Activated T-helper 1 cell treated with anti-CD3 and anti-CD28 coated beads, Interleukin-12 subunit alpha, Interleukin-12 subunit beta, Interleukin-2, Interleukin-4 antibody, amounts not matched to agents 30 ng/mL and 10 ng/mL and 1 ng/mL, durations not matched to agents 14 hours and 24 hours and 36 hours (primary cell): ENCODE data around the gene CORO7. TPM values are rescaled to one million over a fixed set of nuclear protein-coding genes. Genes with fewer than 3 reads are reported as not detected.
A peak's percentile ranks its signal among the peaks of the same experiment; 100 is the strongest.

Source experiments
- DNase-seq: peaks from one replicate; pipeline ENCODE4 v3.0.0; 2021; ENCODE audit warnings: low spot score
- H3K27ac Mint-ChIP-seq: one replicate; pipeline ENCODE4 v1.8.0; 2021; ENCODE audit warnings: mild to moderate bottlenecking, mixed read lengths
- H3K27me3 Mint-ChIP-seq: one replicate; pipeline ENCODE4 v1.8.0; 2022; ENCODE audit warnings: mild to moderate bottlenecking, moderate library complexity, mixed read lengths; ENCODE audit not compliant: insufficient read depth
- H3K36me3 Mint-ChIP-seq: one replicate; pipeline ENCODE4 v1.8.0; 2021; ENCODE audit warnings: low read depth, mixed read lengths
- H3K4me1 Mint-ChIP-seq: one replicate; pipeline ENCODE4 v1.8.0; 2021; ENCODE audit warnings: low read depth, mixed read lengths
- H3K4me3 Mint-ChIP-seq: one replicate; pipeline ENCODE4 v1.8.0; 2021; ENCODE audit warnings: mild to moderate bottlenecking, moderate library complexity, mixed read lengths
- H3K9me3 Mint-ChIP-seq: one replicate; pipeline ENCODE4 v1.8.0; 2021; ENCODE audit warnings: mixed read lengths
- intact Hi-C: fragments of 100-400 bp; cut with micrococcal nuclease; formaldehyde crosslinking; loops from one replicate; pipeline ENCODE4 v1.15.1; 2024
- total RNA-seq: library from RNA; stranded (reverse); gene quantifications from 2 replicates; pipeline ENCODE4 v1.2.3, GENCODE V29; 2022

The CORO7 gene
- total RNA-seq, 1 donor from 2014 or later, result 87.9 TPM

DNA sequence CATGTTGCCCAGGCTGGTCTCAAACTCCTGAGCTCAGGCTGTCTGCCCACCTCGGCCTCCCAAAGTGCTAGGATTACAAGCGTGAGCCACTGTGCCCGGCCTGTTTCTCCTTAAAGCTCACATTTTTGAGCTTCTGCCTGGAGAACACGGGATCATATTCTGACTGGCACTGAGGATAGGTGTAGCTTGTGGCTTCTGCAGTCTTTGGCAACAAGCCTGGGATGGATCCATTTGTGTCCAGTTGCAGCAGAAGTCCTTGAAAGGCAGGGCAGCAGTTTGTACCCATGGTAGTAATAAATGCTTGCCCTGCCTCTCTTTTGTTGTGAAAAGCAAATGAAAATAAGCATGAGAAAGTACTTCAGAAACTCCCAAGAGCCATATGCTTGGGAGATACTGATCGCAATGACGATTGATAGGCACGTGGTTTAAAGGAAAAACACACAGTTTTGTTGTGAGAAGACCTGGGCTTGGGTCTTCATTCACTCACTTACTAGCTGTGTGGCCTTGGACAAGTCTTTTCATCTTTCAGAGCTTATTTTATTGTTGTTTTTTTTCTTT is 3.1 kb upstream of the CORO7 start:
- no peak overlapping the region for H3K27ac Mint-ChIP-seq
- H3K4me1 Mint-ChIP-seq, result peaks cover 12% of the 10 kb centered on the region
- peaks cover 10% of the 10 kb centered on the region for H3K27me3 Mint-ChIP-seq
- no peaks in the 10 kb centered on the region for H3K9me3 Mint-ChIP-seq
- no peak for DNase-seq
- intact Hi-C loops, result loop anchor here (5.0 kb wide), 1 partner anchor 237 kb away; no protein-coding TSS in a partner anchor
- no peaks in the 10 kb centered on the region for H3K36me3 Mint-ChIP-seq
- no peak overlapping the region for H3K4me3 Mint-ChIP-seq

DNA sequence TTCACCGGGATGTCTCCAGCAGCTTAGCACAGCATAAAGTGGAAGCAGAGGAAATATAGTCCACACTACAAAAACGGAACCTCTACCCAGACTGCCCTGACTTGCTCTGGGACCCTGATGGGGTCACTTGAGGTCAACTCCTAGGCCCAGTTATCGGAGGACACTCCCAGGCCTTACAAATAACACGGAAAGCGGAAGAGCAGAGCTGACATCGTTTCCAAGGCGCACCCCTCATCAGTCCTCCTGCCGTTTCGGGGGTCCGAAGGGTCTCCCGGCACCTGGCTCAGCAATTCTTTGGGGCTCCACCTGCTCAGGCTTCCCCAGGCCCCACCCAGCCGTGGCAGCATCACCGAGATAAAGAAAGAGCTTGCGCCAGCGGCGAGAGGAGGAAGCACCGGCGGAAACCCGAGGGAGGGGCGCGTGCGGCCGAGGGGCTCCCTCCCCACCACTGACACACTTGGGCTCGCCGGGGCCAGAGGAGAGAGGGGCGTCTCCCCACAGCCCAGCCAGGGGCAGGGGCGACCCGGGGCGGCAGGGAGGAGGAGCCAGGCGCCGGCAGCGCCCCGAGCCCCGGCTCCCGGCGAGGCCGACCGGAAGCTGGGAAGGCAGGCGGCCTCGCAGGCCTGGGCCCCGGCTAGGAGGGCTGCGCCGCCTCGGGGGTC is 727 bp downstream of the CORO7 start:
- Mint-ChIP-seq H3K4me3 (peak overlapping the region; percentile 90), H3K27me3 (peaks cover 7% of the 10 kb centered on the region), H3K27ac (peak overlapping the region; percentile 92), H3K36me3 (peaks cover 13% of the 10 kb centered on the region), H3K9me3 (no peaks in the 10 kb centered on the region), H3K4me1 (peaks cover 21% of the 10 kb centered on the region)
- intact Hi-C loops, result loop anchor here (1.0 to 5.0 kb wide), 2 partner anchors 10 to 233 kb away; partner anchors contain the start of gene DNAJA3
- peak; percentile 74 for DNase-seq

DNA sequence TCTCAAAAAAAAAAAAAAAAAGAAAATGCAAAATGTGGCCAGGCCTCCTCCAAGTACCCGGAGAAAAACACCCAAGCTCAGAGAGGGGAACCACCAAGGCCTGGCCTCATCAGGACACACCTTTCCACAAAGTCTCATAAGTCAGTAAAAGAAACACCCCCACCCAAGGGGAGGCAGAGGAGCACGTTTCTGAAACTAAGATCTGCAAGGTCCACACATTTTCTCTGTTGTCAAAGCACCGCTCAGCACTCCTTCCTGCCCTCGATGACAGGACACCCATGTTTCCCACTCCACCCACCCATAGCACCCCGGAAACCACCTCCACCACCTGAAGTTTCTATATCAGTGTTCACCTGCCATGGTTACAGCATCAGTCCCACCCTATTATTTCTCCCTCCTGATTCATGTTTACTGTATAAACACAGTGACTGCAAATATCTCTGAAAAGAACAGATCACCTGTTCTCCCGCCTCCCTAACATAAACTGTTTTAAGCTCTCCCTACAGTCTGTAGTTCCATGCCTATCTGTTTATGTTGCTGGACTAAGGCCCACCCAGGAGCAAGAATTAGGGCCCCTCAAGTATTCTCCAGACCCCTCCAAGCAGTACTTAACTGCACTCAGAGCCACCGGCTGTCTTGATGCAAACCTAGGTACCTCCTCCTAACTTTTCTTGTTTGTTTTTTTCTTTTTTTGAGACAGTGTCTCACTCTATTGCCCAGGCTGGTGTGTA is 2.0 kb downstream of the CORO7 start:
- intact Hi-C loops, result loop anchor here (1.0 kb wide), 5 partner anchors 62 to 202 kb away; partner anchors contain the start of genes CDIP1, HMOX2 and PAM16

DNA sequence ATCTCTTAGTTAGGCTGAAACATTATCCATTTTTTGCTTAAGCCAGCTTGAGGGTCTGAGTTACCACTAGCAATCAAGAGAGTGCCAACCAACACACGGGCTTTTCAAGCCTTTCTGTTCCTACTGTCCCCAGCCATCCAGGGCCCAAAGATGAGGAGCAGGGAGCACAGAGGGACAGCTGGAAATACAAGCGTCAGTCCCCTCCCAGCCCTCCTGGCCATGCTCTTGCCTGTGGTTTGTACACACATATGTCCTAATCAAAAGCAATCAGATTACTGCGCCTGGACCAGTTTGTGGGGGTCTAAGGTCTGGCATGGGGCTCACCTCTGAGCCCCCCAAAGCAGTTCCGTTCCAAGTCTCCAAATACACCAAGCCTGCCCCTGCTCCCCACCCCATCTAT is 3.5 kb downstream of the CORO7 start:
- Mint-ChIP-seq H3K36me3 (peaks cover 20% of the 10 kb centered on the region), H3K4me3 (peak overlapping the region; percentile 19), H3K9me3 (no peaks in the 10 kb centered on the region), H3K27me3 (no peaks in the 10 kb centered on the region), H3K27ac (no peak overlapping the region), H3K4me1 (peaks cover 26% of the 10 kb centered on the region)
- intact Hi-C loops, result no loop called here
- no peak for DNase-seq

More for the DNA sequence above, 2.0 kb downstream of the CORO7 start:
- DNase-seq, result peak; percentile 79
- Mint-ChIP-seq H3K36me3 (peaks cover 16% of the 10 kb centered on the region), H3K4me1 (peaks cover 26% of the 10 kb centered on the region), H3K27me3 (peaks cover 7% of the 10 kb centered on the region), H3K27ac (peak overlapping the region; percentile 92), H3K4me3 (peak overlapping the region; percentile 90), H3K9me3 (no peaks in the 10 kb centered on the region)

DNA sequence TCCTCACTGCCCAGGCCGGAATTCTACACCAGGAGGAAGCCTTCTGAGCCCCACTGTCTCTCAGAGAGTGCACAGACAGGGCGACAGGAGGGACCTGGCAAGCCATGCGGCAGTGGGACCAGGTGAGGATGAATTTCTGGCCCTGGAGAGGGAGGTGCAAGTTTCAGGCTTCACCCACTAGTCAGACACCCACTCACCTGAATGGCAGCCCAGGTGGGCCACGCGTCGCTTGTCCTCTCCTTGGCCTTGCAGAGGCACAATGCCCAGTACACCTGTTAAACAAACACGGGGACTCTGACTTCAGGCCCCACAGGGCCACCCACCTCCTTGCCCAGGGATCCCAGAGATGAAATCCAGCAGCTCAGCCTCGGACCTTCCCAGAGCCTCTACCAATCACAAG is 4.2 kb downstream of the CORO7 start:
- H3K9me3 Mint-ChIP-seq, result no peaks in the 10 kb centered on the region

DNA sequence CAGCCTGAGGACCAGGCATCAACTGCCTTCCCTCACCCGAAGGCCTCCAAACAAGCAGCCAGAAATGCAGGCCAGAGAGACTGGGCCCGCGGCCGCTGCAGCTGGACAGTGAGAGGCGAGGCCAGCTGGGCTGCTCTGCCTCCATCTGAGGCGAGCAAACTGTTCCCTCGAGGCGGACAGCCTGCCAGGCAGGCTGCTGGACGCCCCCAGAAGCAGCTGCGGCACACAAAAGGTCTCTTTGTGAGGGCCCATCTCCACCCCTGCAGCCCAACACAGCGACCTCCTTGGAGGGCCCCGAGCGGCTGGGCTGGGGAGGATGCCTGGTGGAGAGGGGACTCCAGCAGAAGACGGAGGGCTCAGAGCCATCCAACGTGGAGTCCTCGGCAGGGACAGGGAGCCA is 4.7 kb downstream of the CORO7 start:
- Mint-ChIP-seq H3K27me3 (no peaks in the 10 kb centered on the region), H3K9me3 (no peaks in the 10 kb centered on the region), H3K36me3 (peaks cover 20% of the 10 kb centered on the region), H3K4me3 (no peak overlapping the region), H3K27ac (no peak overlapping the region), H3K4me1 (peaks cover 26% of the 10 kb centered on the region)
- intact Hi-C loops, result no loop called here
- no peak for DNase-seq

More for the DNA sequence above, 4.2 kb downstream of the CORO7 start:
- Mint-ChIP-seq H3K27ac (peak overlapping the region; percentile 34), H3K36me3 (peaks cover 20% of the 10 kb centered on the region), H3K4me1 (peaks cover 26% of the 10 kb centered on the region), H3K27me3 (no peaks in the 10 kb centered on the region), H3K4me3 (peak overlapping the region; percentile 19)
- intact Hi-C loops, result no loop called here
- DNase-seq, result no peak

DNA sequence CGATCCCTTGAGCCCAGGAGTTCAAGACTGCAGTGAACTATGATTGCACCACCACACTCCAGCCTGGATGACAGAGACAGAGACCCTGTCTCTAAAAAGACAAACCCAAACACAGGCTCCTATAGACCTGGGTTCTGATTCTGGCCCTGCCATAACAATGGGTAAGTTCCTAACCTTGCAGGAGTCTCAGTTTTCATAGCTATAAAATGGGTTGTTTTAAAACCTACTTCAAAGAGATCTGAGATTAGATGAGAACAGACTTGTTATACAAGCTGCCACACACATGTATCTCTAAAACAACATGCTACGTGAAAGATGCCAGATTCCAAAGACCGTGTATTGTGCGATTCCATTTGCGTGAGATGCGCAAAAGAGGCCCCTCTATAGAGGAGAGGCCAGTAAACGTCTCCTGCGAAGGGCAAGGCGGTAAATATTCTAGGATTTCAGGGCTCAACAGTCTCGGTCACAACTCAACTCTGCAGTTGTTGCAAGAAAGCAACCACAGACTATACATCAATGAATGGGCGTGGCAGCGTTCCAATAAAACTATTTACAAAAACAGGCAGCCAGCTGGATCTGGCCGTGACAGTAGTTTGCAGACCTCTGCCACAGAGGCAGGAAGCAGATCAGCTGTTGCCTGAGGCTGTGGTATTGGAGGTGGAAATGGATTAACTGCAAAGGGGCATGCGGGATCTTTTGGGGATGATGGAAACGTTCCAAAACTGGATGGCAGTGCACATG is 5.9 kb downstream of the CORO7 start:
- H3K27me3 Mint-ChIP-seq, result no peaks in the 10 kb centered on the region
- H3K9me3 Mint-ChIP-seq, result no peaks in the 10 kb centered on the region
- H3K36me3 Mint-ChIP-seq, result peaks cover 26% of the 10 kb centered on the region
- intact Hi-C loops, result no loop called here
- H3K4me1 Mint-ChIP-seq, result peaks cover 25% of the 10 kb centered on the region
- no peak overlapping the region for H3K4me3 Mint-ChIP-seq
- no peak overlapping the region for H3K27ac Mint-ChIP-seq
- DNase-seq, result no peak

DNA sequence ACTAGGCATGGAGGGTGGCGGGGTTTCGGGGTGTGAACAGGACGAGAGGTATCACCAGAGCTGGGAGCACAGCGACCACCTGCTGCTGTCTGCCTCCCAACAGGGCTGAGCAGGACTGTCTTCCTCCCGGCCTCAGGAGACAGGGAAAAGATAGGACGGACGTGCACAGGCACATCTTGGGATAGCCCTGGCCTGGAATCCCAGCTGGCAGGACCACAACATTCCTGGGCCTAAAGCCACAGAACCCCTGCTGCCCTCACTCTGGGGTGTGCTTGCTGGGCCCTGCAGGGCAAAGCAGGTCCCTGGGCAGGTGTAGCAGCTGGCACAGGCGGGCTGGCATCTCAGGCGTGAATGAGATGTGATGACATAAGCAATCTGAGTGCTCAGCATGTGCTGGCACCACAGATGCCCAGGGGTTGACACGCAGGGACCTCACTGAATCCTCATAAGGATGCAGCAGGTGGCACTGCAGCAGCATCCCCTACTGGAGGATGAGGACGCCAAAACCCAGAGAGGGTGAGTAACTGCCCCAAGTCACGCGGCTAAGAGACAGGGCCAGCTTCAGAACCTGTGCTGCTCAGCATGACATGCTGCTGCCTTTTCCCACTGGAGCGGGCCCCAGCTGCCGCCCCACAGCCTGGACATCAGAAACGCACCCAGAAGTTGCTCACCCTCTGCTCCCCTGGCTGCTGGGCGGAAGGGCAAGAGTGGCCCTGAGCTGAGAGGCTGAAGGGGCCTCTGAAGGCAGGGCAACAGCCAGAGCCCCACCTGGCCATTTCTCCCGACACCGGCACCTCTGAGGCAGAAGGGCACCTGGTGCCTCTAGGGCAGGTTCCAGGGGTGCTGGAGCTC is 7.1 kb downstream of the CORO7 start:
- no peak overlapping the region for H3K27ac Mint-ChIP-seq
- H3K4me3 Mint-ChIP-seq, result no peak overlapping the region
- DNase-seq, result no peak
- H3K36me3 Mint-ChIP-seq, result peaks cover 33% of the 10 kb centered on the region
- no peaks in the 10 kb centered on the region for H3K27me3 Mint-ChIP-seq
- H3K4me1 Mint-ChIP-seq, result peaks cover 13% of the 10 kb centered on the region
- intact Hi-C loops, result no loop called here
- no peaks in the 10 kb centered on the region for H3K9me3 Mint-ChIP-seq

DNA sequence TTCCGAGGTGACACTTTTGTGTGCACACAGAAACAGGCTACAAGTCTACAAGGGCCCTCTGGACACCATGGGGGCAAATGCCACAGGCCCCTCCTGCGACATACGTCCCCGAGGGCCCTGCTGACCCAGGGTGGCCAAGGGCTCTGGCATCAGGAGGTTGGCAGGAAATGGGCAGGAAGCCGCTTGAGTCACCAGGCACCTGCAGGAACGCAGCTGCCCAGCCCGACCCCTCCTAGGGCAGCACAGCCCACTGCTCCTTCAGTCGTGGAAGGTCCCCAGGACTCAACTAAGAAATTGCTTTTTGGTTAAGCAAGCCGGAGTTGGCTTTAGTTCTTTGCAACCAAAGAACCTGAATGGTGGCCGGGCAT is 8.1 kb downstream of the CORO7 start:
- Mint-ChIP-seq H3K9me3 (no peaks in the 10 kb centered on the region), H3K27me3 (no peaks in the 10 kb centered on the region), H3K4me1 (peaks cover 10% of the 10 kb centered on the region), H3K27ac (no peak overlapping the region), H3K36me3 (peaks cover 34% of the 10 kb centered on the region), H3K4me3 (no peak overlapping the region)
- no peak for DNase-seq
- intact Hi-C loops, result no loop called here

DNA sequence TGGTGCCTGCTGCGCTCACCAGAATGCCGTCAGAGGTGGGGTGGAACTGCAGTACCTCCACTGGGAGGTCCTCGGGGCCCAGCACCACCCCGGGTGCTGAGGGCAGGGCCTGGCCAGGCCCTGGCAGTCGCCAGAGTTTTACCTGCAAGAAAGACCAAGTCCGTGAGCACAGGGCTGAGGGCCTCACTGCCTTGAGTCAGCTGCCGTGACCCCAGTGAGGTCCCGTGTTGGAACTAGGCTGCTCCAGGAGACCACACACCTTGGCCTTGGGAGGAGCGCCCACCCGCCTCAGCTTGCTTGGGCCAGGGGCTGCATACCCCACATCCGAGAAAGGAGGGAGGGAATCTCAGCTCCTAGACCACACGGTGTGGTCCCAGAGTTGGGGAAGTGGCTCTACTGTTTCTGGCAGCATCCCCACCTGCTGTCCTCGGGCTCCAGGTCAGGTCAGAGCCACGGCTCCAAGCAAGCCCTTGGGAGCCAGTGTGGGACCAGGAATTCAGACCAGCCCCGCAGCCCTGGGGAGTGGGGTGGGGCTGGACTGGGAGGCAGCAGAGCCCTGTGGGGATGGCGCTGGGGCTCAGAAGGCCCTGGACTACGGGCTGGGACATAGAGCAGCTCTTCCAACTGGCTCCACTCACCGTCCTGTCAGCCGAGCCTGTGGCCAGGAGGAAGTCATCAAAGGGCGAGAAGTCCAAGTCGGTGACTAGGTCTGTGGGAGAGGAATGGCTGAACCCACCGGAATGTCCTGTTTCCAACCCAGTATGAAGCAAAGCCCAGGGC is 8.7 kb downstream of the CORO7 start:
- no peaks in the 10 kb centered on the region for H3K9me3 Mint-ChIP-seq
- peaks cover 29% of the 10 kb centered on the region for H3K36me3 Mint-ChIP-seq
- H3K27ac Mint-ChIP-seq, result no peak overlapping the region
- DNase-seq, result no peak
- no peaks in the 10 kb centered on the region for H3K27me3 Mint-ChIP-seq
- H3K4me1 Mint-ChIP-seq, result peaks cover 10% of the 10 kb centered on the region
- no peak overlapping the region for H3K4me3 Mint-ChIP-seq
- intact Hi-C loops, result no loop called here

DNA sequence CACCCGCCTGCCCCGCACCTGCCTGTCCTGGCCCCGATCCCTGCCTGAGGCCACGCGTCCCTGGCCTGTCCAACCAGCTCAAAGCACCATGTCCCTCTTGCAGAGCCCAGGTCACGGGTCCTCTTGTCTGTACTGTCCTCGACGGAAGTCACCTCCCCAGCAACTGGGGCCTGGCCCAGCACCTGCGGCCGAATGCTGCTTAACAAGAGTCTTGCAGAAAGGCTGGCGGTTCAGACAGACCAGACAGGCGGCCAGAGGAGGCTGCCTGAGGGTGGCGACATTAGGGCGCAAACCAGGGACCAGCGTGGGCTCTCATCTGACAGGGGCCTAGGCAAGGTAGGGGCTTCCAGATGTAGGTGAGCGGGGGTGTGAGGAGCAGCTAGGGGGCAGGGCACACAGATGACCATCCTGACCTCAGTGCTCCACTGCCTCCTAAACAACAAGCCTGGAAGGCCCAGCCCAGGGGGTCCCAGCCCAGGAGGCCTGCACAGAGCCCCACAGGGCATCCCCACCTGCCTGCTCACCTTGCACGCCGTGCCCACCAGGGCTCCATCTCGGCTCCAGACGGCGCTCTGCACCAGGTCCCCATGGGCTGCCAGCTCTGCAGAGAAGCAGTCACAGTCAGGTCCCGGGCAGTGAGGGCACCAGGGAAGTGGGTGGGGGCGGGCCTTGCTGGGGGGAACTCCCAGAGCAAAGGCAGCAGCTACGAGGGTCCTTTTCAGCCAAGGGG is 11.3 kb downstream of the CORO7 start:
- H3K27me3 Mint-ChIP-seq, result no peaks in the 10 kb centered on the region
- H3K36me3 Mint-ChIP-seq, result peaks cover 25% of the 10 kb centered on the region
- no peak overlapping the region for H3K27ac Mint-ChIP-seq
- intact Hi-C loops, result loop anchor here (5.0 kb wide), 1 partner anchor 118 kb away; no protein-coding TSS in a partner anchor
- peaks cover under 1% of the 10 kb centered on the region for H3K4me1 Mint-ChIP-seq
- no peak overlapping the region for H3K4me3 Mint-ChIP-seq
- DNase-seq, result no peak
- H3K9me3 Mint-ChIP-seq, result no peaks in the 10 kb centered on the region
